ENCODE data around the gene SPTSSA.
"Not testable (repeated sequence)": the region's sequence is repeated elsewhere in the genome, so short reads cannot be mapped to it uniquely, and the experiment has no call there.

SPTSSA gene

DNA sequence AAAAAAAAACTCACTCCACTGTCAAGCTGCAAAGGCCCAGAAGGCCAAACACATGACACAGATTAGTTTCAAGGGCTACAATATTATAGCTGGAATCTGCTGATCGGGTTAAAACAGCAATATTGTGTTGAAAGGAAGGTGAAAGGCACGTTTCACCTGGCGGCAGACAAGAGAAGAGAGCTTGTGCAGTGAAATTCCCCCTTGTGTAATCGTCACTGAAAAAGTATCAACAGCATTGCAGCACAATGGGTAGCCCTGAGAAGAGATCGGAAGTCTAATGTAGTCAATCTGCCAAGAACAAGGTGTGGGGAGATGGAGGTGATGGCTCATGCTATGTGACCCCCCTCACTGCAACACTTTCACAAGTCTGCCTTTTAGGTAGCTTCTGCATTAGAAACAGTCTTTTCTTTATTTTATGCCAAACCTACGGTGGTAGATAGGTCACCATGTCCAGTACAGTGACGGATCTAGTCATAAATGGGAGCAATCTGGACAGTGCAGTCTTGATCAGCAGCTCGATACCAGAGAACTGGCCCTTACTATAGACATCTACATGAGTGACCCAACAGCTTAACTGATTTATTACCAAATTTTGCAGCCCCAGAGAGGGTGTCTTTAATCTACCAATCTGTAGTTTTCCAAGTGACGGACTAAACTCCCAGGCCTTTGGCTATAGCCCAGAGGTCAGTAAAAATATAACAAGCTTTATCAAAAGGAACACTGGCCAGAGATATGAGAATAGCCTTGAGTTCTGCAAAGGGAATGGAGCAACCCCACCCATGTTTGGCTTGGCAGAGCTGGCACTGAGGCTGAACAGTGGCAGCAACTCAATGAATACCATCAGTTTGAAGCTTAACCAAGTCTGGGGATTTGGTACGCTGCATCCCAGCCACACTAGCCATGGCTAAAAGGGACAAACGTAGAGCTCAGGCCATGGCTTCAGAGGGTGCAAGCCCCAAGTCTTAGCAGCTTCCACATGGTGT is 35.4 kb downstream of the SPTSSA start:
- DNase-seq, result no peak

DNA sequence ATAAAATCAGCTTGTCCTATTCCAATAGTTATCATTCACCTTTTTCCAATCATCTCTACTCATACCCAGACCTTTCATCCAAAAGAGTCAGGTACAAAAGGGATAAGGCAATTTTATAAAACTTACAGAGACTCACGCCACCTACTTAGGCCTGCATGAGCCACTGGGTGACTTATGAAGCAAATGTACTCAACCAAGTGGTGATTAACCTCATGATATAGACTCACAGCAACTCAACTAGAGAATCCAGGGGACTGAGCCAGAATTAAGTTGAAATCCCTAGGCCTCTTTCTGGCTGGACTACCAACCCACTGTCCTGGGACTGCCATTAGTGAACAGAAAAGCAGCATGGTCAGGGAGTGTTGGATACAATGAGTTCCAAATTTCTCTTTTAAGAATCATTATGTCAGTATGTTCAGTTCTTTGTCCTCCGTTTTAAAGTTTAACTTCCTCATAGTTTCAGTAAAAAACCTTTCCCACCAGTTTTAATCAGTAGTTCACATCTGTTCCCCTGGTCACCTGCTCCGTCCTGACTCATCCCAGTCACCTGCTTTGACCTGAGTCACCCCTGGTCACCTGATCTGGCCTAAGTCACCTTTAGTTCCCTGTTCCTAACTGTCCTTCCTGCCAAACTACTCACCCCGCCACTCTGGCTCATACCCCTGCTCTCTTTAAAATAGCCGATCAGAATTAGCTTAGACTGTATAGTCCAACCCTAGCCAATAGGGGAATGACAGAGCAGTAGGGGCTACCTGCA is 36.8 kb downstream of the SPTSSA start:
- DNase-seq, result no peak

DNA sequence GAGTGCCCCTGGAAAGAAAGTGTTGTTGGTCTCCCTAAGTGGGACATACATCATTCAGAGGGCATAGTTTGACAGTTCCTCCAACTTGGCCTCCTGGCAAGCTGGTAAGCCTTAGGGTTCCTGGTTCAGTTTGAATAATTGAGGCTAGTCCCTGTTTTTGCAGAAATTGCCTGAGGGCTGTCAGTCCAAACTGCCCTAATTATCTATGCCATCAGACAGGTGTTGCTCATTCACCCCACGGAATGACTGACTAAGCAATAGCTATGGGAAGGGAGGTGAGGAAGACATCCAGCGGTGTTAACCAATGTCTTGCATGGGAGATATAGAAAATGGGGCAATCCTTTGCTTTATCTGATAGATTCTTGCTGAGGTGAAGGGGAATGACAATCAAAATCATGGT is 37.6 kb downstream of the SPTSSA start:
- DNase-seq, result no peak

DNA sequence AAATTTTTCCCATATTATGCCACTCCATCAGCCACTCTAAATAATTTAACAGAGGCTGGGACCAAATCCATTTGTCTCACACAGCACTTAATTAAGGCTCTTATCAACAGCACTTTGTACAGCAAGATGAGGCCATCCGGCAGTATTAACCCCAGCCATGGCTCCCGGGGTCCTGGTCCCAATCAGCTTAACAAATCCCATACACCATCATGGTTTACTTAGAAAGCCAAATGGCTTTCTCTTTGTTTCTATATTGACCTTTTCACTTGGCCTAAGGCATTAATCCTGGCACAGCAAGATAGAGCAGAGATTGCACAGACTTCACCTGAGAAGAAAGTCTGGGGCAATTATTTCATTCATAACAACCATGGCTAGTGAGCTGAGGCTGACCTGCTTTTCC is 38.6 kb downstream of the SPTSSA start:
- no peak for DNase-seq

DNA sequence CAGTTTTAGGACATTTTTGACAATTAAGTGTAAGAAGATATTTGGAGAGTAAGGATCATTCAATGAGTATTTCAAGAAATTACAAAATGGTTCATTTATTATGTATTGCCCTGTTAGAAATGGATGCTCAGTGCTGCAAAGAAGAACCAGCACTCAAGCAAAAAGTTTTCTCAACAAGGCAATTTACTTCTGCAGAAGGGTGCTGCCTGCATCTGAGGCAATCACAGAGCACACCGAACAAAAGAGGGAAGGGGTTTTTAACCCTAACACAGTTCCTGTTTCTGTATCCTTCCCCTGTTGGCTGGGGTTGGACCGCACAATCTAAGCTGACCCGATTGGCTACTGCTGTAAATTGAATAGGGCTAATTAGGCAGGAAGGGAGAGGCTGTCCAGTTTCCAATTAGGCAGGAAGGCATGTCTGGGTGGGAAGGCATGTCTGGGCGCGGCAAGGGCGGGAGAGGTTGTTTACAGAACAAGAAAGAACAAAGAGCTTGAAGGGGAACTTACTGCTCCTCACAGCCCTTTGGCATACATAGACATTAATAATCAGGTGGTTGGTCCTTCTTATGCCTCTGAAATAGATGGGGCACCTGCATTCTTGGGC is 41.4 kb downstream of the SPTSSA start:
- no peak for DNase-seq

DNA sequence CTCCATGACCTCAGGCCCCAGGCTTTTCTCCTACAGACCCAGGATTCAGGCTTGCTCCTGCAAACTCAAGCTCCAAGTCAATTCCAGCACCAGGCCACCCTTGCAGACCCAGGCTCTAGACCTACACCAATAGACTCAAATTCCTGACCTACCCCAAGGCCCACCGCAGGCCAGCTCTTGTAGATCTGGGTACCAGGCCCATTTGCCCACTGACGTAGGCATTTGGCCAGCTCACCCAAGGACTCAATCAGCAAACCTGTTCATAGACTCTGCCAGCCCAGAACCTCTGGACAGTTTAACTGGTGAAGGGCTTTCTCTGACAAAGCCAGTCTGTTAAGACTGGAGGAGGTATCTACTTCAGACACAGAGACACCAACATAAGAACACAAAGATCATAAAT is 52.3 kb downstream of the SPTSSA start:
- no peak for DNase-seq

DNA sequence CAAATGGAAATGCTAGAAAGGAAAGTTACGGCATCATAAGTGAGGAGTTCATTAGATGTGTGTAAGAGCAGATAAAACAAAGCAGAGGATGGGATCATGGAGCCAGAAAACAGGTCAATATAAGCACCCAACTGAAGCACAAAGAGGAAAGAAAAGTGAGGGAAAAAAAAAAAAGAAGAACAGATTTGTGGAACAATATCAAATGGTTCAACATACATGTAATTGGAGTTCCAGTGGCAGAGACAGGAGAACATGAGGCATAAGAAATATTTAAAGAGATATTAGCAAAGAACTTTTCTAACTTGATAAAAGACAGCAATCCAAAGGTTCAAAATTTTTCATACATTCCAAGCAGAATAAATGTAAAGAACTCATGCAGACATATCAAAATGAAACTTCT is 54.1 kb downstream of the SPTSSA start:
- DNase-seq, result no peak

DNA sequence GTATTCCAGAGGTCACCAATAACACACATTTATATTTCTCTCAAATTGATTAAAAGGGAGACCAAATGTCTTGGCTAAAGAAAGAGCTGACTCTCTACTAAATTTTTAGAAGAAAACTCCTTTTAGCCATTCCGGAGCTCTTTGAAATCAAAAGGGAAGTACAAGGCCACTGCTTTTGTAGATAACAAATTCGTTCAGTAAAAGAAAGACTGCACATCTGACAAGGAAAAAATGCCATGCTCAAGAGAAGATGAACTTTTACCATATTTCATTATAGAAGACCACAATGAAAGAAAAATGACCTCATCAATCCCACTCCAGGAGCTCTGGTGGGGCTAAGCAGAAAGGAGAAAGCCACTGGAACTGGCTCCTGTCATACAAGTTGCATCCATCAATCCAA is 57.6 kb downstream of the SPTSSA start:
- DNase-seq, result no peak

DNA sequence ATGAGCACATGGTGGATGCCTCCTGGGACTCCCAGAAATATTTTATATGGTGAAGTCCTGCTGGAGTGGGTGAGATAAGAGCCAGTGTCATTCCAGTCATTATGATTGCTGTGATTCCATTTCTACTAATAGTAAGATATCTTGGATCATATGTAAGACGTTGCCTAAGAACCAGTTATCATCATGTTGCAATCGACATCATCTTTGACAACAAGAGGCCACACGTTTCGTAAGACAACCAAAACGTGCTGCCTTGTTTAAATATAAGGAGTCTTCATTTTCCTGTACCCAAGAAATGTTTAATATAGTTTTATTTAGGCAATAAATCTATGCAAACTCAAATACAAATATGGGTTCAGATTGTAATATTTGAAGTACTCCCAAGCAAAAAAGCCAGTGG is 58.4 kb downstream of the SPTSSA start:
- no peak for DNase-seq

DNA sequence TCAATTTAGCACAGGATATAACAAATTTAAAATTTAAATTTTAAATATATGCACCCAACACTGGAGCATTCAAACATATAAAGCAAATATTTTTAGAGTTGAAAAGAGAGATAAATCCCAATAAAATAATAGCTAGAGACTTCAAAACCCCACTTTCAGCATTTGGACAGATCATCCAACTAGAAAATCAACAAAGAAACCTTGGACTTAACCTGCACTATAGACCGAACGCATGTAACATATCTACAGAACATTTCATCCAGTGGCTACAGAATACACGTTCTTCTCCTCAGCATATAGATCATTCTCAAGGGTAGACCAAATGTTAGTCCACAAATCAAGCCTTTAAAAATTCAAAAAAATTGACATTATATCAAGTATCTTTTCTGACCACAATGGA is 64.0 kb downstream of the SPTSSA start:
- DNase-seq, result no peak

DNA sequence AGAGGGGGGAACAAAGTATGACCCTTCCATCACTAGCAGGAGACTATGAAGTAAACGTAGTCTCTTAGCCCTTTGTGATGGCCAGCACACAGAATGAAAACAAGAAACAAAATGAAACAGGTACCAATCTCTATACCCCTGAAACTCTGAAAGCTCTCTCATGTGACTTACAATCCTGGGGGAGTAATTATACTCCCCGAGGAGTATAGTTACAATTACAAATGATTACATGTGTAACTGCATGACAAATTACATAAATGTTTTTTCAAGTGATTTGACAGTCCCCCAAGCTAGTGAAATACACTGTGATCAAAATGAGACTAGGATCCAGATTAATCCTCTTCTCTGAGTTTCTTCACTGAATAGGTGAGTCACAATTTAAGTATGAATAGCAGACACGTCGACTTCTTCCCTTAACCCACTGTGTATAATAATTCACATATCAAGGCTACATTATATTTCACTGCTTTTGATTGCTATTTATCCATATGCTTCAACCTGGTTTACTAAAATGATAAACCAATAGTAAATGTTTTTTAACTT is 74.0 kb downstream of the SPTSSA start:
- no peak for DNase-seq

DNA sequence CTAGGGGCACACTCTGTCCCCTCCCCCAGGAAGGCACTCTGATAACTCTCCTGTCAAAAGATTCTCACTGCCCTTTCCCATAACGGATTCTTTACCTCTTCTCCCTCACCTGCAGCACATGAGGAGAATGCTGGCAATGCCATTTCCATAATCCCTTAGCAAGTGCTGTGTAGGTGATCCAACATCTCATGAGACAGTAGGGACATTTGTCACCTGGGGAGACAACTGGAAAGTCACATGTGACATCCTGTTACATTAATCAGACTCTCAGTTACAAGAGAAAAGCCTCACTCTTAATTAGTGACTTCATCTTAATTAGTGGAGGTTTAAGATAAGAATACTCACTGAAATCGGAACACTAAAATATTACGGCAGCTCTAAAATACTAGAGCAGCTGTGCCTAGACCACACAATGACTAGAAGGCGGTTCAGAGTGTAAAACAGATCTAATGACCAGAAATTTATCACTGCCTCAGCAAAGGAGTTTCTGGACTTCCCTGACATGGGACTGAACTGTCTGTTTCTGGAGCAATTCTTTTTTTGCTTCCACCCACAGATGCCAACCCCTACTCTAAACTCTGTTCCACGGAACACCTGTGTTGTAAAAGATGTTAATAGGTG is 75.1 kb downstream of the SPTSSA start:
- no peak for DNase-seq

DNA sequence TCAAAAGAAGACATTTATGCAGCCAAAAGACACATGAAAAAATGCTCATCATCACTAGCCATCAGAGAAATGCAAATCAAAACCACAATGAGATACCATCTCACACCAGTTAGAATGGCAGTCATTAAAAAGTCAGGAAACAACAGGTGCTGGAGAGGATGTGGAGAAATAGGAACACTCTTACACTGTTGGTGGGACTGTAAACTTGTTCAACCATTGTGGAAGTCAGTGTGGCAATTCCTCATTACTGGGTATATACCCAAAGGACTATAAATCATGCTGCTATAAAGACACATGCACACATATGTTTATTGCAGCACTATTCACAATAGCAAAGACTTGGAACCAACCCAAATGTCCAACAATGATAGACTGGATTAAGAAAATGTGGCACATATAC is 76.2 kb downstream of the SPTSSA start:
- DNase-seq, result not testable (repeated sequence)

DNA sequence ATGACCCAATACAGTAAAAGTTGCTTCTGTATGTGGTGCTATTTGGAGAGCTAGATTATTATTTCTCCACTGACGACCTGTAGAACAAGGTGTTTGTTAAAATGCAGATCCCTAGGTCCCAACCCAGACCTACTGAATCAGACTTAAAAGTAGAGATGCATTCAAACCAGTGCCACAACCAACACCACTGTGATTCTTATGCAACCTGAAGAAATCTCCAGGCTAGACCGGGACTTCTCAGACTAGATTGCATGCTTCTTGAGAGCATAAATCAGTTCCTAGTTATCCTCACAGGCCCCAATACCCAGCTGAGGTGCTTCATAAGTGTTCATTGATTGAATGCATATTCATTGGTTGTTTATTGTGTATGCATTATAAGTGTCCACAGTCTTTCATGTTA is 78.2 kb downstream of the SPTSSA start:
- DNase-seq, result no peak

Measured in NCI-H526 treated with DMSO at 0.1 percent for 48 hours (cell line).